A172 (cell line): Measurements from ENCODE around the gene FLNA. TPM values are rescaled to one million over a fixed set of nuclear protein-coding genes. Genes with fewer than 3 reads are reported as not detected.
"Not testable (repeated sequence)": the region's sequence is repeated elsewhere in the genome, so short reads cannot be mapped to it uniquely, and the experiment has no call there.

ENCODE experiments used
- DNase-seq: peaks from one replicate; pipeline ENCODE4 v3.0.0-alpha.2; 2015; ENCODE audit warnings: low spot score
- total RNA-seq: library from RNA; depleted of rRNA; stranded (reverse); fragments of >200 nt; shearing (Covaris generic); gene quantifications from 2 replicates; pipeline ENCODE4 v1.2.3, GENCODE V29; 2014

FLNA gene
- total RNA-seq, 1 experiment from 2014 or later = 2,561 TPM

- DNase-seq = peak; percentile 77
These were observed 24.5 kb upstream of the FLNA start for GRCh38 chrX:154398668-154399526.

- peak; percentile 96 for DNase-seq
These were observed 23.6 kb upstream of the FLNA start, which contains the start of gene RPL10 for GRCh38 chrX:154397888-154398667. TSS of gene RPL10 (plus strand) at chrX:154398377. CDS start at chrX:154398520, 143 bp downstream.

GRCh38 chrX:154396973-154397887 is 22.8 kb upstream of the FLNA start:
- no peak for DNase-seq

- not testable (repeated sequence) for DNase-seq
These were observed 21.9 kb upstream of the FLNA start for GRCh38 chrX:154396363-154396762.

- not testable (repeated sequence) for DNase-seq
These were observed 15.6 kb upstream of the FLNA start for GRCh38 chrX:154389812-154390747.

GRCh38 chrX:154388649-154389048 is 14.2 kb upstream of the FLNA start:
- not testable (repeated sequence) for DNase-seq

DNA sequence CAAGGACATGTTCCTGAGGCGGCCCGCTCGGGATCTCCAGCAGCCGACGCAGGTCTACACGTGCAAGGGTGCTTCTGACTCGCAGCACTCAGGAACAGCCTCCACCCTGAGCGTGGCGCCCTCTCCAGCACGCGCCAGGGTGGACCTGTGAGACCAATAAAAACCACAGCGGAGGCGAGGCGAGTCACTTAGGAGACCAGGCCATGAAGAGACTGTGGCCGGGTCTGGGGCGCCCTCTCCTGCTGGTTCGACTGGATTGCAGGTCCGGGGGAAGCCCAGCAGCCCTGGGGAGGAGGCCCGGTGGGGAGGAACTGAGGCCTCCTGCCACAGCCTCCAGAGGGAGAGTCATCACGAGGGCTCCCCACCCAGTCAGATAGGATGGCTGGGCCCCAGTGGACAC is 13.7 kb upstream of the FLNA start:
- not testable (repeated sequence) for DNase-seq

DNA sequence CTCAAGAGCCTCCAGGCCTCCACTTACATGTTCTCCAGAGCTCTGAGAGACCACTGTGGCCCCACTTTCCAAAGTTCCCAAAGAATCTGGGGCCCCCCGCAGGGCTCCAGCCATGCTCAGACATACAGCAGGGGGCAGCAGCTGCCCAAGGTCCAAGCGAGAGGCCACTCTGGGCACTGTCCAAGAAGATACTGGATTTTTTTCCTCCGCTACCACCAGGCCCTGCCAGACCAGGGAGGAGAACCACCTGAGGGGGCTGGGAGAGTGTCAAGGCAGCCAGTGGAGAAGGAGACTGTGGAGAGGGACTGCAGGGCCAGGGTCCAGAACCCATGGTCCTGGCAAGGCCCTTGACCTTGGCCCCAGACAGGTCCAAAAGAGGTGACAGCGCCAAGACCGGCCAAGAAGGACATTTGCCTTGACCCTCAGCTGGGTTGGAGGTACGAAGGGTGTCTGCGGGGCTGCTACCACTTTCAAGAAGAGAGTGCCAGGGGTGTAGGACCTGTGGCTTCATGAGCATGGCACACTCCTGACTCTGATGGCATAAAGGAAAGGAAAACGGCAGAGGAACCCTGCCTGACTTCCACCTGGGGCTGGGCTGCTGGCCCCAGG is 10.0 kb upstream of the FLNA start:
- DNase-seq = no peak

DNA sequence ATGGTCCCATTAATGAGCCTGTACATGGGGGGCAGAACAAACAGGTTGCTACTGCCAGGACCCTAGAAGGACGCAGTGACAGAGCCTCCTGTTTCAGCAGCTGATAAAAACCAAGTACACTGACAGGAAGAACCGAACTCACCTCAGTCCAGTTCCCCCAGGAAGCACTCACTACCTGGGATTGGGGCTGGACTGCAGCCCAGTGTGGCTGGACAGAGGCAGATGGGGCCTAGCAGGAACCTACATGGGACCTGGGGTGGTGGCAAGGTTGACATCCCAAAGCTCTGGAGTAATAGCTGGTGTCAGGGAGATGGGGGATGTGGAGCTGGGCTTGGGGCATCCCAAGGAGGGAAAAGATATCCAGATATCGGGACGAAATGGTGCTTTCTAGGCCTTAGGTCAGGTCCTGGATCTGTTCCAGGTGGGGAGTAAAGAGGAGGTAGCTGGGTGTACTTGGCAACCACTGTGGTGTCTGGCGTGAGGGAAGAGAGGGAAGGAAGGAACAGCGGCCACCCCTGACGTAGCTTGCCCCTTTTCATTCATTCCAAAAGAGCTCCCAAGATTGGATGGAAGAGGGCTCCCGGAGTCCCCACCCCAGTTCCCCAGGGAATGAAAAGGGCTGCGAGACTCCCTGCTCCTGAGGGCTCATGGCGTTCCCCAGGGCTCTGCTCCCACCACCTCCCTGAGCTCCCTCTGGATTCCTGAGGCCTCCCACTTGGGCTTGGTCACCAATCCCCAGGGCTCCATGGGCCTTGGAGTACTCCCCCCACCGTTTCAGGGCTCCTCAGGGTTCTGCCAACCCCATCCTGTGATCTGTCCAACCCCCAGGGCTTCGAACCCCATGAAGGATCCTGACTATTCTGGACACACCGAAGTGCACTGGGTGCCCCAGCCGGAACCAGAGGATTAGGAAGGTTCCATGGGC is 9.2 kb upstream of the FLNA start:
- no peak for DNase-seq

DNA sequence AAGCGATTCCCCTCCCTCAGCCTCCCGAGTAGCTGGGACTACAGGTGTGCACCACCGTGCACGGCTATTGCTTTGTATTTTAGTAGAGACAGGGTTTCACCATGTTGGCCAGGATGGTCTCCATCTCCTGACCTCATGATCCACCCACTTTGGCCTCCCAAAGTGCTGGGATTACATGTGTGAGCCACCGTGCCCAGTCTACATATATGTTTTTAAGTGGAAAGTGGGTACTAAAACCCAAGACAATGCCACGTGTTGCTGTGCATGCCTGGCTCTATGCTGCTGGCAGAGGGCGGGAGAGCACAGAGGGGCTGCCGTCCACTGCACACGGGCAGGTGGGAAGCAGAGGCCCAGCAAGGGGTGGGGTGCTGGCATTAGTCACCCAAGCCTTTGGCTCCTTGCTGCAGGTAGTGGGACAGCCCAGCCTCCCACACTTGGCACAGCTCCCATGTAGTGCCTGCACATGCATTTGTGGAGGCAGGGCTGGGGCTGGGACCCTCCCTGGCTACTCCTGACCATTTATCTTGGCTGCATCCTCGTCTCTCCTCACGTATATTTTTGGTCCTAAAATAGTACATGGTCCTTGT is 8.1 kb upstream of the FLNA start:
- DNase-seq = no peak

DNA sequence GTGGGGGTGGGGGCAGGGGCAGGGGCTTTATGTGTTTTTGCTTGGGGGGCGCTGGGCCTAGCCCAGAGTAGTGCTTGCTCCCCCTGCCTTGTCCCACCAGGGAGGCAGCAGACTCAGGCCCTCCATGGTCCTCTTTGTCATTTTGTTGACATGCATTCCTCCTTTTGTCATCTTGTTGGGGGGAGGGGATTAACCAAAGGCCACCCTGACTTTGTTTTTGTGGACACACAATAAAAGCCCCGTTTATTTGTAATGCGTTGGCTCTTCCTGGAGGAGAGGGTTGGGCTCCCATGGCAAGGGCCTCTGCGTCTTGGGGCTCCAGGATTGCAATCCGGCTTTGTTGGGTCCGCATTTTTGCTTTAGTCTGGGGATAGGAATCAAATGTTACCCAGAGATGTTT is 6.8 kb upstream of the FLNA start:
- DNase-seq = no peak

DNA sequence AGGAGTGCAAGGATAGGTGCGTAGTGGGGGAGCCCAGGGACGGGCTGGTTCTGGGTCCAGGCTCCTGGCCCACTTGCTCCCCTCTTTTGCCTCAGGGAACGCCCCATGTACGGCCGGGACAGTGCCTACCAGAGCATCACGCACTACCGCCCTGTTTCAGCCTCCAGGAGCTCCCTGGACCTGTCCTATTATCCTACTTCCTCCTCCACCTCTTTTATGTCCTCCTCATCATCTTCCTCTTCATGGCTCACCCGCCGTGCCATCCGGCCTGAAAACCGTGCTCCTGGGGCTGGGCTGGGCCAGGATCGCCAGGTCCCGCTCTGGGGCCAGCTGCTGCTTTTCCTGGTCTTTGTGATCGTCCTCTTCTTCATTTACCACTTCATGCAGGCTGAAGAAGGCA is 6.4 kb upstream of the FLNA start:
- no peak for DNase-seq

- peak; percentile 28 for DNase-seq
These were observed 5.7 kb upstream of the FLNA start for GRCh38 chrX:154380153-154380552.

DNA sequence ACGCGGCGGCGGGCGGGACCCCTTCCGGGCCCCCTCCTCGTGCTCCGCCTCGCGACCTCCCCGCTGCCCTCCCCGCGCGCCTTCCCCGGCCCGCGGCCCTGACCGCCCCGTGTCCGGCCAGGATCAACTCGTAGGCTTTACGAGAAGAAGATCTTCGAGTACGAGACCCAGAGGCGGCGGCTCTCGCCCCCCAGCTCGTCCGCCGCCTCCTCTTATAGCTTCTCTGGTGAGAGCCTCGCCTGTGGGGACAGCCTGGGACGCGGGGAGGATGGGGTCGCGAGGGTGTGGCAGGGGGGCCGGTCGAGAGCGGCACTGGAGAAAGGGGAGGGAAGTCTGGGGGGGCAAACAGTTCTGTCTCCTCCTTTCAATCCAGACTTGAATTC is 5.1 kb upstream of the FLNA start:
- DNase-seq = no peak

DNA sequence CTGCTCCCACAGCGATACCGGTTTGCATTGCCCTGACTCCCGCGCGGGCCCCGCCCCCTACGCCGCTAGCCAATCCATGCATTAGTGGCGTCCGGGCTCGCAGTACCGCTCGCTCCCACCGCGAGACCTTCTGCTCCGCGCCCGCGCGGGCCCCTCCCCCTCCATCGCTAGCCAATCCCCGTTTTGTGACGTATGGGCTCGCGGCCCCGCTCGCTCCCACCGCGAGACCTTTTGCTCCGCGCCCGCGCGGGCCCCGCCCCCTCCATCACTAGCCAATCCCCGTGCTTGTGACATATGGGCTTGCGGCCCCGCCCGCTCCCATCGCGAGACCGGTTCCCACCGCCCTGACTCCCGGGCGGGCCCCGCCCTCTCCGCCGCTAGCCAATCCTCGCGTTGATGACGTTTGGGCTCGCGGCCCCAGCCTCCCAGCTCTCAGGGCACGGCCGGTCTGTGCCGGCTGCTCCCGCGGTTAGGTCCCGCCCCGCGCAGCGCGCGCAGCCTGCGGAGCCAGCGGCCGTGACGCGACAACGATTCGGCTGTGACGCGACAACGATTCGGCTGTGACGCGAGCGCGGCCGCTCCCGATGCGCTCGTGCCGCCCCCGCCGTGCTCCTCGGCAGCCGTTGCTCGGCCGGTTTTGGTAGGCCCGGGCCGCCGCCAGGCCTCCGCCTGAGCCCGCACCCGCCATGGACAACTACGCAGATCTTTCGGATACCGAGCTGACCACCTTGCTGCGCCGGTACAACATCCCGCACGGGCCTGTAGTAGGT is 4.5 kb upstream of the FLNA start, which contains the start of gene EMD:
Gene EMD (plus strand): TSS at position 497 of the 770 bp plus-strand sequence. CDS start 190 bp downstream, at position 687.
- DNase-seq = peak; percentile 98

DNA sequence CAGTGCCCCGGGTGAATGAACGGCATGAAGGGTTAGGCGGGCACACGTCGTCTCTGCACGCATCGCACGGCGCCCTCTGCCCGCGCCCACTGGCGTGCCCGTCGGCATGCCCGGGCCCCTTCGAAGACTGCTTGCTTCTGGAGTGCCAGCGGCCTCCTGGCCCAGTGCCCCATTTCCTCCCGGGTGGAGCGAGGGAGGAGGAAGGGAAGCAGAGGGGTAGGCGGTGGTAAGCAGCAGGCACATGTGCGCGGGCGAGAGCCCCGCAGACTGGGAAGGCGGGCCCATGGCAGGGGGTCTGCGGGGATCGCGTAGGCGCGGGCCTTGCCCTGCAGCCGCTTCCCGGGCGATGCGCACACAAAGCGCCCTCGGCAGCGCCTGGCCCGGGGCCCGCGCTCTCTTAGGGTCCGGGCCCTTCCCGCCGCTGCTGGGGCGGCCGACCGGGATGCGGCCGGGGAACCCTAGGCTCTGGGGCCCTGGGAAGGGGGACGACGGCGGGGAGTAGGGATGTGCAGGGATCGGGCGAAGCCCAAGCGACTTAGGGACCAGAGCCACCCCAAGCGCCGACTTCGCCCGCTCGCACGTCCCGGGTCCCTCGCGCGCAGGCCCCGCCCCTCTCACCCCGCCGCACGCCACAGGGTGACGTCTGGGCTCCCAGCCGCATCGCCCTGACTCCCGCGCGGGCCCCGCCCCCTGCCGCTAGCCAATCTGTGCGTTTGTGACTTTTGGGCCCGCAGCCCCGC is 3.8 kb upstream of the FLNA start:
- peak; percentile 50 for DNase-seq

DNA sequence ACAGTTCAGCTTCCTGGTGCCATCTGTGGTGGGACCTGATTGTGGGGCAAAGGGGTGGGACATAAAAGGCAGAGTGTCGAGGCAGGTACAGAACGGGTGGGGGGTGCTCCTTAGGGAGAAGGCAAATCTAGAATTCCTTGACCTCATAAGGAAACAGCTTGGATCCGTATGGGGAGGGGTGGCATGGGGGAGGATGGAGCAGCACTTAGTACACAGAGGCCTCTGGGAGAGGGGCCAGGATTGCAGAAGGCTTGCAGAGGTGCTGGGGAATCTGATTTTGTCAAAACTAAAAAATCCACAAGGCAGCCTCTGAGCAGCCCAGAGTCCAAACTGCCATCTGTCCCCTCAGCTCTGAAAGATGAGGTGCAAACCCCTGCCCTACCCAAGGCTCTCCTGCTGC is 2.3 kb upstream of the FLNA start:
- DNase-seq = no peak
